ENCODE data around the gene KCTD3.

The KCTD3 gene

DNA sequence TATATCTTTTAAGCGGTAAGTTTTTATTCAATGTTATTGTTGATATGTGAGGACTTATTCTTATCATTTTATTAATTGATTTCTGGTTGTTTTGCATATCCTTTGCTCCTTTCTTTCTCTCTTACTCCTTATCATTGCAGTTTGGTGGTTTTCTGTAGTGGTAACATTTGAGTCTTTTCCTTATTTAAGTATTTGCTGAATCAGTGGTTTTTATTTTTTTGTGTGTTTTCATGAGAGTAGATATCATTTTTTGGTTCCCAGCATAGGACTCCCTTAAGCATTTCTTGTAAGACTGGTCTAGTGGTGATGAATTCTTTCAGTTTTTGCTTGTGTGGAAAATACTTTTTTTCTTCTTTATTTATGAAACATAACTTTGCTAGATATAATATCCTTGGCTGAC is 12.2 kb upstream of the KCTD3 start:
- no peak for DNase-seq
- in situ Hi-C loops (cut with MboI; ENCODE audit: low pct_unique_long_range_greater_than_20kb, low sequenced_read_pairs), result no loop called here

DNA sequence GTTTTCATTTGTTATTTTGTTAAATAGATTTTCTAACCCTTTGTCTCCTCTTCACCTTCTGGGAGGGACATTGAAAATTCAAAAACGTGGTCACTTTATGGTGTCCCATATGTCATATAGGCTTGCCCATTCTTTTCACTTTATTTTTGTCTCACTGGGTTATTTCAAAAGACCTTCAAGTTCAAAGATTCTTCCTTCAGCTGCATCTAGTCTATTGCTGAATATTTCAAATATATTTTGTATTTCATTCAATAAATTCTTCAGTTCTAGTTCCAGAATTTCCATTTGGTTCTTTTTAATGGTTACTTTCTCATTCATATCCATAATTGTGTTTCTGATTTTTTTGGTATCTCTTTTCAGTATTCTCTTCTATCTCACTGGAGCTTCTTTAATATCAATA is 11.6 kb upstream of the KCTD3 start:
- no peak for DNase-seq
- in situ Hi-C loops (cut with MboI; ENCODE audit: low pct_unique_long_range_greater_than_20kb, low sequenced_read_pairs), result no loop called here

DNA sequence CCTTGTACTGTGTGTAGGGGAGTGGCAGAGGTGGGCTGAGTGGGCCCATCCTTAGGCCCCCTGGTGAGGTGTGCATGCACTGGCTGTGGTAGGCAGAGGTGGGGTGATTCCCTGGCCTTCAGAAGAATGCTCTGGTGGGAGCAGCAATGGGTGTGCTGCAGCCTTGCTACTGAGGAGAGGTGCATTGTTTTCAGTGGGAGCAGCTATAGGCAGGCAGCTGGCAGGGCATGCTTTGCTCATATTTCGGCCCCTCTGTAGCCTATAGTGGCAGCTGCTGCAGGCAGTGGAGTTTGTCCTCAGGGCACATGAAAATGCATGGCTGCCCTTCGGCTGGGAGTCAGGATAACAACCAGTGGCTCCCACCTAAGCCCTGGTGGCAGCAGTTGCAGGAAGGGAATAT is 10.1 kb upstream of the KCTD3 start:
- DNase-seq, result no peak

DNA sequence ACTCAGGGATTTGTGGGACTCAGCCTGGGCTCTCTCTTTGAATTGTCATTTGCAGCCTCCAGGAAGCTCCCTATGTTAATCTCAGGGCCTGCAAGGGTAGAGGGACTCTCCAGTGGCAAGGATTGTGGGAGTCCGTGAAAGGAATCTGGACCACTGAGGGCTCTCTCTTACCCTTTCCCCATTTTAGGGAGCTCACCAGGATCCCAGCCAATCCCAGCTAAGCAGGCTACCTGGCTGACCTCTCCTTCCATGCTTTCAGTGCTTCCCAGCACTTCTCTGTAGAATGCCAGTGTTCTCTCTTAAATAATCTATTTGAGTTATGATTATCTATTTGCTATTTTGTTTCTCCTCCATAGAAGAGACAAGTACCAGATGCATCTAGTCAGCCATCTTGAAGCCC is 9.6 kb upstream of the KCTD3 start:
- in situ Hi-C loops (cut with MboI; ENCODE audit: low pct_unique_long_range_greater_than_20kb, low sequenced_read_pairs), result no loop called here
- DNase-seq, result no peak

More for the DNA sequence above, 10.1 kb upstream of the KCTD3 start:
- in situ Hi-C loops (cut with MboI; ENCODE audit: low pct_unique_long_range_greater_than_20kb, low sequenced_read_pairs), result no loop called here

DNA sequence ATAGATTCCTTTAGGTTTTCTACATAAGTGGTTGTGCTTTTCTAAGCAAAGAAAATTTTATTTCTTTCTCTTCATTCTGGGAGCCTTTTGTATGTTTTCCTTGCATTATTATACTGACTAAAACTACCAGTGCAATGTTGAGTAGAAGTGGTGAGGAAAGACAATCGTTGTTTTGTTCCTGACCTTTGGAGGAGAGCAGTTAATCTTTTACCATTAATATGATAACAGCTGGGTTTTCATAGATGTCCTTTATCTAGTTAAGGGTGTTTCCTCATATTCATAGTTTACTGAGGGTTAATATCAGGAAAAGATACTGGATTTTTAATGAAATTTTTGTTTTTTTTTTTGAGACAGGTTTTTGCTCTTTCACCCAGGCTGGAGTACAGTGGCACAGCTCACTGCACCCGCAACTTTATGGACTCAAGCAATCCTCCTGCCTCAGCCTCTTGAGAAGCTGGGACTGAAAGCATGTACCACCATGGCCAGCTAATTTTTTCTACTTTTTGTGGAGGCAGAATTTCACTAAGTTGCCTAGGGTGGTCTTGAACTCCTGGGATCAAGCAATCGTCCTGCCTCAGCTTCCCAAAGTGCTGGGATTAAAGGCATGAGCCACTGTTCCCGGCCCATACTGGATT is 9.0 kb upstream of the KCTD3 start:
- no peak for DNase-seq
- in situ Hi-C loops (cut with MboI; ENCODE audit: low pct_unique_long_range_greater_than_20kb, low sequenced_read_pairs), result no loop called here

DNA sequence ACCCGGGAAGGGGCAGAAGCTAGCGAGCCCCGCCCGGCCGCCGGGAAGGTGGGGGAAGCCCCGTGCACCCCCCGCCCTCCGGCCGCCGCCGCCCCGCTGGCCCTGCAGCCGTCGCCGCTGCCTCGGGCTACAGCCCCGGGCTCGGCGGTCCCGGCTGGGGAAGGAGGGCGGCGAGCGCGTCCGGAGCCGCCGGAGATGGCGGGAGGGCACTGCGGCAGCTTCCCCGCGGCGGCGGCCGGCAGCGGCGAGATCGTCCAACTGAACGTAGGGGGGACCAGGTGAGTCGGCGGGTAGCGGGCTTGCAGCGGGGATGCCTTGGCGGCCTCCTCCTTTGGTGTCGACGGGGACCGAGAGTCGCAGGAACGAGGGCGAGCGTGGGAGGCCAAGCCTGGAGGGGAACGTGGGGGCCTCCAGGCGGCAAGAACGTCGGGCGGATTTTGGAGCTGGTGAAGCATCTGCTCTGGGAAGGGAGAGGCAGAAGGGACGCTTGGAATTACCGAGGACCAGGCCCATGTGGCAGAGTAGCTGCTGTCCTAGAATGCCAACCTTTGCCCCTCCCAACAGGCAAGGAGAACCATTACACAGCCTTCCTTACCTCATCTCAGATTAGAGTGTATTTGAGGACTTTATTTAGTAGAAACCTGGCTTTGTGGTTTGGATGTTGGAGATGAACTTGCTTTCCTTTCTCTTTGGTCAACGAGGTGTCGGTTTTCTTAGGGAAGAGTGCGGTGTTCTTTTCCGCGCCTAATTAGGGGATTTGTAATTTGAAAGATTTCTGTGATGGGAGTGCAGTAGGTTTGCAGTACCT is 591 bp downstream of the KCTD3 start:
- in situ Hi-C loops (cut with MboI; ENCODE audit: low pct_unique_long_range_greater_than_20kb, low sequenced_read_pairs), result no loop called here
- peak; percentile 69 for DNase-seq

DNA sequence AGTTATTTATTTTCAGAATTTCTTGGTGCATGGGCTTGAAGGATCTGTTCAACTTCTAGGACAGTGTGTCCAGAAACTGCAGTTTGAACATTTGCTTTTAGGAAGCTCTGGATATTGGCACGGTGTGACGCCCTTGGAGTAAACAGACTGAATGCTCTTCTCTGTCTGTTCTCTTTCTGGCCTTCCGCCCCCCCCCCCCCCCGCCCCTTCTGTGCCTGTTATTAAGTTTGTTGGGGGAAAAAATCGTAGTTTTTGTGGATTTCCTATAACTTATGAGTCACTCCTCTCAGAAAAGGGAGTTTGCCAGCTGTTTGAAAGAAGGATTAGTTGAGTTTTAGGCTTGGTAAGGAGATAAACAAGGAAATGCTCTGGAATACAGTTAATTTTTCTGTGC is 1.2 kb downstream of the KCTD3 start:
- in situ Hi-C loops (cut with MboI; ENCODE audit: low pct_unique_long_range_greater_than_20kb, low sequenced_read_pairs), result no loop called here
- no peak for DNase-seq

DNA sequence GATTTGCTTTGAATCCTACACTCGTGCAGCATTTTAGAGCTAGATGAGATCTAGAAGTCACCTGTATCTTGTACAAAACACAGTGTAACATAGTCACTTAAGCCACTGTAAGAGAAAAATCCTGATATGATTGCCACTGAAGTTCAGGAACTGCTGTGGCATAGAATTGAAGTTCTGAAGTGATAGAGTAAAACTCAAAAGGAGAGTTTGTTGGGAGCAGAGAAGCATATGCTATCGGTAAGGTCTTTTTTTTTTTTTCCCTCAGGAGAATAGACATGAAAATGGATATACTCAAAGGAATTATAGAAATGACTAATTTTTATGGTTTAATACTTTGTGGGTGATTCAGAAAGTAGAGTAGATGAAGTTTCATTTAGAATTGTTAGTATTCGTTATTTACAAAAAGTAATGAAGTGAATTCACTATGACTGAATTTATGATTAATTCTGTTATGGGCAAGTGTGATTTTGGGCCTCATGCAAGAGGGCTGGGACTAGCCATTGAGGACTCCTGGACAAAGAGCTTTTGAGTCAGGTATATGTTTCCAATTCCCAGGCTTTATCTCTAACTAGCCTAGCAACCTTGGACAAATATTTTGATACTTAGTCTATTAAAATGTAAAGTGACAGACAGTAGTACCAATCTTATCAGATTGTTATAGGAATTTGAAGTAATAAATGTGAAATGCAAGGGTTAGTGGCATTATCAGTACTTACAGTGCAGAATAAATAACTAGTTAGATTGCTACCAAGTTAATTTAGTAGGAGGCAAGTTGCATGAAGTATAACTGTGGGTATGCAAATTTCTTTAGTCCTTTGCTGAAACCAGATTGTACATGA is 3.1 kb downstream of the KCTD3 start:
- DNase-seq, result no peak
- in situ Hi-C loops (cut with MboI; ENCODE audit: low pct_unique_long_range_greater_than_20kb, low sequenced_read_pairs), result no loop called here

DNA sequence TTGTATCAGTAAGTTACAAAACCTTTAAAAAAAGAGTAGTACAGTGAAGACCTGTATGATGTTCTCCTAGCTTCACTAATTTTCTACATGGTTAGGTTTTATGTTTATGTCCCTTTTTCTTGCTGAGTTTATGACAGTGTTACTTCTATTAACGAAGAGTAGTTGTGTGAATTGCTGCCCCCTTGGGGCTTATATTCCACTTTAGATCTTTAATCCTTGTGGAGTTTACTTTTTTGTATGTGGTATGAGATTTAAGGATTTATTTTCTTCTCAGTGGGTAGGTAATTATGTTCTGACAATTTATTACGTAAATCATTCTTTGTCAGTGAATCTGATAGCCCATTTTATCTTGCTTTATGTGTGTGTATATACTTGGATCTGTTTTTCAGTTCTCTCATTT is 14.8 kb downstream of the KCTD3 start:
- in situ Hi-C loops (cut with MboI; ENCODE audit: low pct_unique_long_range_greater_than_20kb, low sequenced_read_pairs), result no loop called here
- no peak for DNase-seq

DNA sequence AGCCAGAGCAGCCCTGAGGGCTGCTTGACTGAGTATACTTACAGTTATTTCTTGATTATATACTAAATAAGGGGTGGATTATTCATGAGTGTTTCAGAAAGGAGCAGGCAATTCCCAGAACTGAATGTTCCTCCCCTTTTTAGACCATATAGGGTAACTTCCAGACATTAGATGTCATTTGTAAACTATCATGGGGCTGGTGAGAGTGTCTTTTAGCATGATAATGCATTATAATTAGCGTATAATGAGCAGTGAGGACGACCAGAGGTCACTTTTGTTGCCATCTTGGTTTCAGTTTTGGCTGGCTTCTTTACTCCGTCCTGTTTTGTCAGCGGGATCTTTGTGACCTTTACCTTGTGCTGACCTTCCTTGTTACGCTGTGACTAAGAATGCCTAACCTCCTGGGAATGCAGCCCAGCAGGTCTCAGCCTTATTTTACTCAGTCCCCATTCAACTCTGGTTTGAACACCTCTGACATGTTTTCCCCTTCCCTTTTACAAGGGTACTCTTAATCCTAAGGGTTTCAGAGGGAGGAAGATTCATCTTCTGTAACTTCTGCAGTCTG is 16.2 kb downstream of the KCTD3 start:
- in situ Hi-C loops (cut with MboI; ENCODE audit: low pct_unique_long_range_greater_than_20kb, low sequenced_read_pairs), result no loop called here
- DNase-seq, result no peak

DNA sequence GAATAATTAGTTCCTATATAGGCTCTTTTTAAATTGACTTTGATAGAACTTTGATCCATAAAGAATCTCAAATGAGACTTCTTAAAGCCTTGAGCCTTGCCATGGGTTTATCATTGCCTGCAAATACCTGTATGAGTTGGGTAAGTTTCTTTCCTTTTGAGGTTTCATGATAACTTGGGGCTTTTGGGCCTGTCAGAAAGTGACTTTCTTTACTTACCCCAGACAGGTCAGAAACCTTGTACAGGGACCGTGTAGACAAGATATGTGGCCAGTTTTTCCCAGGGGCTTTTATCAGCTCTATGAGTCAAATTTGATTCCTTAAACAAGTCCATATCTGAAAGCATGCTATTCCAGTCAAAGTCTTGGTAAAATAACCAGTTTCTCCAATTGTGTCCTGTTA is 17.3 kb downstream of the KCTD3 start:
- no peak for DNase-seq
- in situ Hi-C loops (cut with MboI; ENCODE audit: low pct_unique_long_range_greater_than_20kb, low sequenced_read_pairs), result no loop called here

DNA sequence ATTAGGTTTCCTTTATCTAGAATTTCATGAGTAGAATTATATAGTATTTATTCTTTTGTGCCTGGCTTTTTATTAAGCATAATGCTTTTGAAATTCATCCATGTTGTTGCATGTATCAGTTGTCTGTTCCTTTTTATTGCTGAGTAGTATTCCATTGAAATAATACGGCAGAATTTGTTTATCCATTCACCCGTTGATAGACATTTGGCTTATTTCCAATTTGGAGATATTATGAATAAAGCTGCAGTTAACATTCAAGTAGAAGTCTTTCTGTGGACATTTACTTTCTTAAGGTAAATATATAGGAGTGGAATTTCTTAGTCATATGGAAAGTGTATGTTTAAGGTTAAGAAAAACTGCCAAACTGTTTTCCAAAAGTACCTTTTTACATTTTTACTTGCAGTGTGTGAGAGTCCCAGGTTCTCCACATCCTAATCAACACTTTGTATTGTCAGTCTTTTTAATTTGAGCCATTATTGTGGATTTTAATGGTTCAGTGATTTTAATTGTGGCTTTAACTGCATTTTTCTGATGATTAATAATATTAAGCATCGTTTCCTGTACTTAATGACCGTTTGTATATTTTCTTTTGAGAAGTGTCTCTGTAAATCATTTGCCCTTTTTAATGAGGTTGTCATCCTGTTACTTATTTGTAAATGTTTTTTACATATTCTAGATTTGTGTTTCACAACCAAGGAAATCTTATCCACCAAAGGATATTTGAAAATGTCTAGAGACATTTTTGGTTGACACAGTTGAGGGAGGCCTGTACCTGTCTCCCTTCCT is 22.7 kb downstream of the KCTD3 start:
- in situ Hi-C loops (cut with MboI; ENCODE audit: low pct_unique_long_range_greater_than_20kb, low sequenced_read_pairs), result no loop called here
- no peak for DNase-seq

DNA sequence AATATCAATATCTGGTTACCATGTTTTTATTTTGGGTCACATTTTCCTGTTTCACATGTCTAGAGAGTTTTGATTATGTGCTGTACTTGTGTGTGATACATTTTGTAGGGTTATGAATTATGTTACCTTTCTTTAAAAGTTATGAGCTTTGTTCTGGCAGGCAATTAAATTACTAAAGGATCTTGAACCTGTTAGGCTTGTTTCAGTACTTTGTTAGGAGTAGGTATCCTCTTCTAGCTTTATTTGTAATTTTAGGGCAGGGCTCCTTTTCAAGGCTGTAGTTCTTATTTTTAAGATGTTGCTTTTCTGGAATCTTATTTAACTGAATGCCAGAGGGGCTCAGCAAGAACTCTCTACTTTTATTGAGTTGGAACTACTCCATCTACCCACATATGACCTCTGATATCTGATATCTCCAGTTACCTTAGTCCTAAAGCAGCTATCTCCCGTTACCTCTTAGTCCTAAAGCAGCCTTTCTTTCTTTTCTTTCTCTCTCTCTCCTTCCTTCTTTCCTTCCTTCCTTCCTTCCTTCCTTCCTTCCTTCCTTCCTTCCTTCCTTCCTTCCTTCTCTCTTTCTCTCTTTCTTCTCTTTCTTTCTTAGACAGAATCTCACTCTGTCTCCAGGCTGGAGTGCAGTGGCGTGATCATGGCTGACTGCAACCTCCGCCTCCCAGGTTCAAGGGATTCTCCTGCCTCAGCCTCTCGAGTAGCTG is 23.8 kb downstream of the KCTD3 start:
- DNase-seq, result no peak
- in situ Hi-C loops (cut with MboI; ENCODE audit: low pct_unique_long_range_greater_than_20kb, low sequenced_read_pairs), result no loop called here

DNA sequence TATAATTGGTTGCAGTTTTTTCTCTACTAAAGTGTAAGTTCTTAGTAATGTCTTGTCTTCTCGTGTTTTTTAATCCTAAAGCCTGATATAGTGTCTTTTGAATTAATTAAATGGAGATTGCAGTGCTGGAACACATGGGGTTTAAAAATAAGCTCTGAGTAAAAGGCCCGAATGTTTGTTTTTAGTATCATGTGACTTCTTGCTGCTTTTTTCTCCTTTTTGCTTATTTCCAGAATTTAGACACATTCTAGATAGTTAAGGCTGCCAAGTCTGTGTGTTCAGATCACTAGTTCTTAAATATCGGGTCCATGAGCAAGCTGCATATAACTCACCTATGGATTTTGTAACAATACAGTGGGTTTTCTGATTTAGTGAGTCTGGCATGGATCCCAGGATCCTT is 27.5 kb downstream of the KCTD3 start:
- in situ Hi-C loops (cut with MboI; ENCODE audit: low pct_unique_long_range_greater_than_20kb, low sequenced_read_pairs), result no loop called here
- no peak for DNase-seq

DNA sequence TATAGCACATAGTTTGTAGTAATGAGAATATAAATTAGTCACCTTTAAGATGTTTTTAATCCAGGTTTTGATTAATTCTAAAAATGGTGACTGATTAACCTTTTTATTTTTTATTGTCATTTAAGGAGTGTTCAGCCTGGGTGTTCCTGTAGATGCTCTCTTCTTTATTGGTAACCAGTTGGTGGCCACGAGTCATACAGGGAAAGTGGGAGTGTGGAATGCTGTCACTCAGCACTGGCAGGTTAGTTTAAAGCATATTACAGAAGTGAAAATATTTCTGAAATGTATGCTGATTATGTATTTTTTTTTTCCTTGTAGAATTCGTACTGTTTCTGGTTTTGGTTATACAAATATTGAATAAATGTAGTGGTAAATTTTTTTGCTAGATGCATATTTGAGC is 28.1 kb downstream of the KCTD3 start:
- no peak for DNase-seq
- in situ Hi-C loops (cut with MboI; ENCODE audit: low pct_unique_long_range_greater_than_20kb, low sequenced_read_pairs), result no loop called here

DNA sequence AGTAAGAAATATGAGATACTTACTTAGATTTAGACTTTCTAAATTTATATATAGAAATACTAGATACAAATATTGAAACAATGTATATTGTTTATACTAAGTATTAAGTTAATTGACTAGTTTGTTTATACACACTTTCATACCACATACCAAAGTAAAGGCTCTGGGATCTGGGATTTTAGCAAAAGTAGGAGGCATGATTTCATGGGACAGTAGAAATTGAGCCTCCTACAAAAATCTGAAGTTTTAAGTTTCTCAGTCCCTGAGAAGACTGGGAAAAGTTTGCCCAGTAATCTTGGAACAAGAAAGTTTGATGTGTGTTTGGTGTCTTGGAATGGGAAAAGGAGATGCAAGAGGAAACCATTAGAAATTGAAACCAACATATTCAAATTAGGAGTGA is 30.9 kb downstream of the KCTD3 start:
- in situ Hi-C loops (cut with MboI; ENCODE audit: low pct_unique_long_range_greater_than_20kb, low sequenced_read_pairs), result no loop called here
- no peak for DNase-seq

DNA sequence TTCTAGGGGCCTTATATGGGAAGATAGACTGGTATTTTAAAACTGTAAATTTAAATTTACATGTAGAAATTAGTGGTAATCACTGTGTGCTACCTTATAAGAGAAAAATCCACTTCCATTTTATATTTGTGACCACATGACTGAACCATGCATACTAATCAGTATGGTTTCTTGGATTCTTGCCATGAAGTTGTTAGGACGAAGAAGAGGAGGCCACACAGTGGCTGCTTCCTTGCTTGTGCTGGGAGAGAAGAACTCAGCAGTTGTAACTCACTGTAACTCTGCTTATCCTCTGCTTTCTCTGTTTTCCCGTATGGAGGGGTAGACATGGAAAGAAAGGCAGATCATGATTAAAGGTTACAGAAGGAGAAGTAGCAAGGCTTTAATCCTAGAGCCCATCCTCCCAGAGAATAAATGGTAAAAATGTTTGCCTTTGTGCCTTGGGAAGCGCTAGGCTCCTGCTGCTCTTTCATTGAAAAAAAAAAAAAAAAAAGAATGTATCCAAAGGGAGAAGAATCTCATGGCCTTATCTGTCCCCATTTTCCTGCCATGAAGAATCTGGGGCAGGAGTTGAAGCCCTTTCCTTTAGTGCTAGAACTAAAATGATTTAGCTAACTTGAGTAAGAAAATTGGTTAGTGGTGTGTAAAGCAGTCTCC is 32.4 kb downstream of the KCTD3 start:
- DNase-seq, result peak; percentile 36
- in situ Hi-C loops (cut with MboI; ENCODE audit: low pct_unique_long_range_greater_than_20kb, low sequenced_read_pairs), result no loop called here

DNA sequence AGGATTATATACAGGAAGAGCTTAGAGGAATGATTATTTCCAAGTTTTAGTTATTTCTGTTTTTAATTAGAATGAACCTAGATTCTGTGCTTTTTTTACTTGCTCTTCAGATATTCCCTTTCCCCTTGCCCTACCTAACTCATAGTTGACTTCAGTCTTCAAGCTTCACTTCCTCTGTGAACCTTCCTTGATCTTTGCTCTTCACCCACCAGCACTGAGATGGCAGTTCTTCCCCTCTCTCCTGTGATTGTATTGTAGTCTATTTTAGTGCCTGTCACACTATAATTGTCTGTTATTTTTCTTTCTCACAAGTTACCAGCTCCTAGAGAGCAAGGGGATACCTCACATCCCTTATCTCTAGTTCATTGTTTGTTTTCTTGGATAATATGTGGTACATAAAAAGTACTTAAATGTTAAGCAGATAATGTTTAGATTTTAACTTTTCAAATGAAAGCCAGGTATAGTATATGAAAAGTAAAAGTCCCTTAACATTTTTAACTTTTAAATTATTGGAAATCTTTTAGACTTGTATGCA is 33.2 kb downstream of the KCTD3 start:
- DNase-seq, result no peak
- in situ Hi-C loops (cut with MboI; ENCODE audit: low pct_unique_long_range_greater_than_20kb, low sequenced_read_pairs), result no loop called here

All from KBM-7 (cell line).